ENCODE data around the gene NPC1.

Gene NPC1

DNA sequence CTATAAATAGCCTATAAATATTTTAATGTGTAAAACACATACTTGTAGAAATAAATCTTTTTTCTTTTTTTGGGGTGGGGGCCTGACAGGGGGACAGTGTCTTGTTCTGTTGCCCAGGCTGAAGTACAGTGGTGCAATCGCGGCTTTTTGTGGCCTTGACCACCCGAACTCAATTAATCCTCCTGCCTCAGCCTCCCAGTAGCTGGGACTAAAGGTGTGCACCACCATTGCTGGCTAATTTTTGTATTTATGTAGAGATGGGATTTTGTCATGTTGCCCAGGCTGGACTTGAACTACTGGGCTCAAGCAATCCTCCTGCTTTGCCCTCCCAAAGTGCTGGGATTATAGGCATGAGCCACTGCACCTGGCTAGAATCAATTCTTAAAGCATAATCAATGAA is 37.6 kb downstream of the NPC1 start:
- no peak for DNase-seq (ENCODE audit: low spot score)
- H3K4me3 ChIP-seq = no peak overlapping the region
- H3K27ac ChIP-seq = no peak overlapping the region
- TF ChIP-seq, protein P1, sequence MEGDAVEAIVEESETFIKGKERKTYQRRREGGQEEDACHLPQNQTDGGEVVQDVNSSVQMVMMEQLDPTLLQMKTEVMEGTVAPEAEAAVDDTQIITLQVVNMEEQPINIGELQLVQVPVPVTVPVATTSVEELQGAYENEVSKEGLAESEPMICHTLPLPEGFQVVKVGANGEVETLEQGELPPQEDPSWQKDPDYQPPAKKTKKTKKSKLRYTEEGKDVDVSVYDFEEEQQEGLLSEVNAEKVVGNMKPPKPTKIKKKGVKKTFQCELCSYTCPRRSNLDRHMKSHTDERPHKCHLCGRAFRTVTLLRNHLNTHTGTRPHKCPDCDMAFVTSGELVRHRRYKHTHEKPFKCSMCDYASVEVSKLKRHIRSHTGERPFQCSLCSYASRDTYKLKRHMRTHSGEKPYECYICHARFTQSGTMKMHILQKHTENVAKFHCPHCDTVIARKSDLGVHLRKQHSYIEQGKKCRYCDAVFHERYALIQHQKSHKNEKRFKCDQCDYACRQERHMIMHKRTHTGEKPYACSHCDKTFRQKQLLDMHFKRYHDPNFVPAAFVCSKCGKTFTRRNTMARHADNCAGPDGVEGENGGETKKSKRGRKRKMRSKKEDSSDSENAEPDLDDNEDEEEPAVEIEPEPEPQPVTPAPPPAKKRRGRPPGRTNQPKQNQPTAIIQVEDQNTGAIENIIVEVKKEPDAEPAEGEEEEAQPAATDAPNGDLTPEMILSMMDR (IDR thresholded peaks at IDR 0.05) = no peak

GRCh38 chr18:23548275-23548674 is 38.0 kb downstream of the NPC1 start:
- no peak for DNase-seq (ENCODE audit: low spot score)
- TF ChIP-seq, protein P1 (IDR thresholded peaks at IDR 0.05) = no peak
- no peak overlapping the region for H3K4me3 ChIP-seq
- H3K27ac ChIP-seq = no peak overlapping the region

DNA sequence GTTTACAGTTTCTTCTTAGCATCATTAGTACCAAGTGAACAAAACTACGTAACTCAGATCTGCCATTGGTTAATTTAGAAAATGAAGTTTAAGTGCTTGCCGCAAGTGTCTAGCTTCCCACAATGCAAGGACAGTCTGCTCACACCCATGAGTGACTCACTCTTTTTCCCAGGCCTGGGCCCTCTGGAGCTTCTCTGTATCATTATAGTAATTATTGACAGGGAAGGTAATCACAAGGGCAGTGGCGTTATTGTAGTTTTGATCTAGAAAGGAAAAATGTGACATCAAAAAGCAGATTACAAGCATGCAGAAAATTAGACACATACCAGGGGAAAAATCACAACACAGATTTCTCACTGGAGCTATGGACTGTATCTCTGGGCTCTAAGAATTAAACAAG is 38.5 kb downstream of the NPC1 start:
- TF ChIP-seq, protein P1 (IDR thresholded peaks at IDR 0.05) = no peak
- Histone ChIP-seq H3K27ac (no peak overlapping the region), H3K4me3 (no peak overlapping the region)
- no peak for DNase-seq (ENCODE audit: low spot score)

DNA sequence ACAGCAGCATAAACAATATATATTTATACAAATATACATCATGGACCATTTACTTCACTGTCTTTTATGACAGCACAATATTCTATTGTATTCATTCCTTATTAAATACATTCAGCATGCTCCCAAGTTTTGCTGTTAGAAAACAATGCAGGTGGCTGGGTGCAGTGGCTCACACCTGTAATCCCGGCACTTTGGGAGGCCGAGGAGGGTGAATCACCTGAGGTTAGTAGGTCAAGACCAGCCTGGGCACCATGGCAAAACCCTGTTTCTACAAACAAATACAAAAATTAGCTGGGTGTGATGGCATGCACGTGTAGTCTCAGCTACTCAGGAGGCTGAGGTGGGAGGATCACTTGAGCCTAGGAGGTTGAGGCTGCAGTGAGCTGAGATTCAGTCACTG is 39.0 kb downstream of the NPC1 start:
- DNase-seq (ENCODE audit: low spot score) = no peak
- H3K27ac ChIP-seq = no peak overlapping the region
- TF ChIP-seq, protein P1 (IDR thresholded peaks at IDR 0.05) = no peak
- H3K4me3 ChIP-seq = no peak overlapping the region

GRCh38 chr18:23545247-23545789 is 41.0 kb downstream of the NPC1 start:
- Histone ChIP-seq H3K4me3 (no peak overlapping the region), H3K27ac (no peak overlapping the region)
- TF ChIP-seq, protein P1 (IDR thresholded peaks at IDR 0.05) = no peak
- DNase-seq (ENCODE audit: low spot score) = no peak

DNA sequence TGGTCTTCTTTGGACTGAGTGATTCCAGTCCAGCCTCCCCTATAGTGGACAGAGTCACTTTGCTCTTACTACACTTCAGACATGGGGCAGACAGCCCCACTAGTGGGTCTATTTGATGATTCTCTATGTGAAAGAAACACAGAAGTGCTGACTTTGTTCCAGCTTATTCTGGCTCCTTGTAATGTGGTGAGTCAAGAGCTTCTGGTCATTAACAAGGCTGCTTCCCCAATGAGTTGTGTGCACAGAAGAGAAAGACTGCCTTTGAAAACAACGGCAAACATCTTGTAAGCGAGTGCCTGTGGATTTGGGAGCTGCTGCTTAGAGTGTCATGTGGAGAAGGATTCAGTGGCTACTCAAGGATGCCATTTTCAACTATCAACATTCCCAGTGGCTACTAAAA is 43.8 kb downstream of the NPC1 start:
- Histone ChIP-seq H3K27ac (no peak overlapping the region), H3K4me3 (no peak overlapping the region)
- DNase-seq (ENCODE audit: low spot score) = no peak
- TF ChIP-seq, protein P1 (IDR thresholded peaks at IDR 0.05) = no peak

GRCh38 chr18:23541349-23542093 is 44.8 kb downstream of the NPC1 start:
- Histone ChIP-seq H3K4me3 (no peak overlapping the region), H3K27ac (no peak overlapping the region)
- no peak for DNase-seq (ENCODE audit: low spot score)
- TF ChIP-seq, protein P1 (IDR thresholded peaks at IDR 0.05) = no peak
